D341Med (cell line): ENCODE results near the gene PARP9.

Experiments used
- DNase-seq: peaks from one replicate; pipeline ENCODE4 v3.0.0; 2012; ENCODE audit warnings: low spot score

PARP9 gene

DNA sequence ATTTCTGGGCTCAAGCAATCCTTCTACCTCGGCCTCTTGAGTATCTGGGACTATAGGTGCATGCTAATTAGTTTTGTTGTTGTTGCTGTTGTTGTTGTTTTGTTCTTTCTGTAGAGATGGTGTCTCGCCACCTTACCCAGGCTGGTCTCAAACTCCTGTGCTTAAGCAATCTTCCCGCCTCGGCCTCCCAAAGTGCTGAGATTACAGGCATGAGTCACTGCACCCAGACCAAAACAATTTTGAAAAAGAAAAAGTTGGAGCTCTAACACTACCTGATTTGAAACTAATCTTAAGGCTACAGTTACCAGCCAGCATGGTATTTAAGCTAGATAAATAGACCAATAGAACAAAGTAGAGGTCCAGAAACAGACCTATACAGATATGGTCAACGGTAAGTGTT, 79.1 kb downstream of the PARP9 start:
- DNase-seq, result no peak

GRCh38 chr3:122481390-122481789, 82.7 kb downstream of the PARP9 start:
- DNase-seq, result no peak
